Tibial artery (tissue), 4 donors: ENCODE data around the gene ZBTB16.

Experiments
- DNase-seq, 2 donors: peaks; one replicate each; pipeline ENCODE4 v3.0.0-alpha.2; 2019
- H3K27ac ChIP-seq, 2 donors: fragments of 200-600 bp; sonication (generic) in 1 of 2; 1 replicate in 1 of 2; 2 replicates in 1 of 2; pipeline ENCODE4 v1.5.1; 2018 to 2019; ENCODE audit warnings: mild to moderate bottlenecking in 1 of 2
- H3K27me3 ChIP-seq, 2 donors: fragments of 200-600 bp; sonication (generic) in 1 of 2; one replicate each; pipeline versions ENCODE4 v1.5.1 to v1.6.0; 2016 to 2019
- H3K36me3 ChIP-seq, 3 donors: fragments of 200-600 bp; sonication (generic) in 2 of 3; one replicate each; pipeline ENCODE4 v1.5.1; 2016 to 2019; ENCODE audit warnings: mild to moderate bottlenecking in 2 of 3
- H3K4me1 ChIP-seq, 4 donors: fragments of 200-600 bp; sonication (generic) in 2 of 4; 1 replicate in 3 of 4; 2 replicates in 1 of 4; pipeline ENCODE4 v1.5.1; 2016 to 2019
- H3K4me3 ChIP-seq, 2 donors: fragments of 200-600 bp; sonication (generic) in 1 of 2; 1 replicate in 1 of 2; 2 replicates in 1 of 2; pipeline ENCODE4 v1.5.1; 2018 to 2019; ENCODE audit warnings: mild to moderate bottlenecking in 2 of 2
- H3K9me3 ChIP-seq, 3 donors: fragments of 200-600 bp; sonication (generic) in 1 of 3; one replicate each; pipeline ENCODE4 v1.5.1; 2016 to 2019
- CTCF ChIP-seq, 2 experiments: fragments of 200-600 bp in 1 of 2; fragments of 450-650 bp in 1 of 2; IDR thresholded peaks; one replicate each; pipeline ENCODE4 v1.5.1; 2017 to 2019; ENCODE audit warnings: antibody characterized with exemption in 2 of 2, mild to moderate bottlenecking in 1 of 2, moderate library complexity in 1 of 2
- intact Hi-C: fragments of 100-400 bp; cut with DNase I; formaldehyde crosslinking; loops from one replicate; pipeline ENCODE4 v1.15.0; 2023; ENCODE audit warnings: low total_unique reads

The ZBTB16 gene

GRCh38 chr11:114230031-114230704, 170.7 kb downstream of the ZBTB16 start:
- Histone ChIP-seq H3K4me3 (no peak overlapping the region), H3K9me3 (no peaks in the 10 kb centered on the region), H3K4me1 (peaks cover 0 to 100% (median 66%) of the 10 kb centered on the region in 4 donors), H3K27ac (no peak overlapping the region), H3K36me3 (peaks cover 23 to 63% (median 52%) of the 10 kb centered on the region in 3 donors), H3K27me3 (no peaks in the 10 kb centered on the region)
- no peak for DNase-seq
- TF ChIP-seq CTCF (IDR thresholded peaks at IDR 0.05), result no peak
- intact Hi-C loops, result no loop called here

- intact Hi-C loops, result no loop called here
- Histone ChIP-seq H3K4me1 (peaks cover 0 to 100% (median 68%) of the 10 kb centered on the region in 4 donors), H3K4me3 (no peak overlapping the region), H3K27me3 (no peaks in the 10 kb centered on the region), H3K9me3 (no peaks in the 10 kb centered on the region), H3K36me3 (peaks cover 11 to 47% (median 41%) of the 10 kb centered on the region in 3 donors), H3K27ac (no peak overlapping the region)
- TF ChIP-seq CTCF (IDR thresholded peaks at IDR 0.05), result no peak
- no peak for DNase-seq
Observed at GRCh38 chr11:114232400-114233059, 173.0 kb downstream of the ZBTB16 start.

- no peak for TF ChIP-seq CTCF (IDR thresholded peaks at IDR 0.05)
- peaks cover 16 to 47% (median 38%) of the 10 kb centered on the region in 3 donors for H3K36me3 ChIP-seq
- H3K4me3 ChIP-seq, result no peak overlapping the region
- H3K9me3 ChIP-seq, result no peaks in the 10 kb centered on the region
- H3K4me1 ChIP-seq, result peaks cover 0 to 100% (median 72%) of the 10 kb centered on the region in 4 donors
- no peak for DNase-seq
- intact Hi-C loops, result no loop called here
- H3K27ac ChIP-seq, result no peak overlapping the region
- H3K27me3 ChIP-seq, result no peaks in the 10 kb centered on the region
Observed at GRCh38 chr11:114233755-114234154, 174.2 kb downstream of the ZBTB16 start.

- intact Hi-C loops, result no loop called here
- peaks cover 0 to 100% (median 63%) of the 10 kb centered on the region in 4 donors for H3K4me1 ChIP-seq
- TF ChIP-seq CTCF (IDR thresholded peaks at IDR 0.05), result no peak
- H3K9me3 ChIP-seq, result no peaks in the 10 kb centered on the region
- no peak for DNase-seq
- no peak overlapping the region for H3K4me3 ChIP-seq
- peaks cover 44 to 70% (median 62%) of the 10 kb centered on the region in 3 donors for H3K36me3 ChIP-seq
- no peaks in the 10 kb centered on the region for H3K27me3 ChIP-seq
- H3K27ac ChIP-seq, result no peak overlapping the region
Observed at GRCh38 chr11:114236829-114237228, 177.3 kb downstream of the ZBTB16 start.

GRCh38 chr11:114237321-114238280, 178.1 kb downstream of the ZBTB16 start:
- H3K27me3 ChIP-seq, result no peaks in the 10 kb centered on the region
- DNase-seq, result no peak
- peaks cover 52 to 70% (median 62%) of the 10 kb centered on the region in 3 donors for H3K36me3 ChIP-seq
- H3K27ac ChIP-seq, result peak overlapping the region in 1 of 2 donors; percentile 26
- H3K9me3 ChIP-seq, result no peaks in the 10 kb centered on the region
- no peak overlapping the region for H3K4me3 ChIP-seq
- intact Hi-C loops, result no loop called here
- peak in 1 of 2 experiments; percentile 12 for TF ChIP-seq CTCF (IDR thresholded peaks at IDR 0.05)
- H3K4me1 ChIP-seq, result peaks cover 0 to 100% (median 59%) of the 10 kb centered on the region in 4 donors
